HCT116 (cell line): Measurements from ENCODE around the gene GARIN5B.

Experiments used
- EZH2 ChIP-seq: fragments of 200-600 bp; sonication (generic); IDR thresholded peaks from 2 replicates; pipeline ENCODE4 v1.6.1; 2017; ENCODE audit warnings: antibody characterized with exemption, mixed run types
- EZH2phosphoT487 ChIP-seq: fragments of 200-600 bp; IDR thresholded peaks from 2 replicates; pipeline ENCODE4 v1.6.1; 2018; ENCODE audit warnings: antibody characterized with exemption, borderline replicate concordance
- JUND ChIP-seq: IDR thresholded peaks from 2 replicates; pipeline ENCODE4 v1.6.1; 2012
- POLR2A ChIP-seq: IDR thresholded peaks from 2 replicates; pipeline ENCODE4 v1.7.0; 2011; ENCODE audit warnings: borderline replicate concordance; ENCODE audit not compliant: insufficient read depth, insufficient read length; ENCODE audit errors: extremely low read depth
- POLR2AphosphoS5 ChIP-seq: IDR thresholded peaks from 2 replicates; pipeline ENCODE4 v1.6.1; 2011; ENCODE audit warnings: mild to moderate bottlenecking, low read depth, low read length, moderate library complexity
- RAD21 ChIP-seq: IDR thresholded peaks from 2 replicates; pipeline ENCODE4 v1.6.1; 2012; ENCODE audit warnings: low read depth, mild to moderate bottlenecking
- SP1 ChIP-seq: IDR thresholded peaks from 2 replicates; pipeline ENCODE4 v1.6.1; 2012; ENCODE audit warnings: low read depth
- TCF7L2 ChIP-seq: IDR thresholded peaks from 2 replicates; pipeline ENCODE4 v1.7.0; 2011; ENCODE audit warnings: borderline replicate concordance, inconsistent platforms; ENCODE audit not compliant: insufficient read depth, insufficient read length; ENCODE audit errors: extremely low read depth
- YY1 ChIP-seq: IDR thresholded peaks from 2 replicates; pipeline ENCODE4 v1.6.1; 2011; ENCODE audit warnings: low read length, low read depth, moderate library complexity, mild to moderate bottlenecking; ENCODE audit not compliant: insufficient replicate concordance; ENCODE audit errors: extremely low read depth
- TF ChIP-seq, protein P1 (sequence below), 3 experiments: fragments of 200-600 bp in 1 of 3; sonication (generic) in 1 of 3; IDR thresholded peaks in 2 of 3; conservative IDR thresholded peaks in 1 of 3; 2 replicates each; pipeline ENCODE4 v1.5.1; 2012 to 2017; ENCODE audit warnings: low read depth in 2 of 3, low read length in 2 of 3, antibody characterized with exemption in 1 of 3, borderline replicate concordance in 1 of 3, control low read depth in 1 of 3, mild to moderate bottlenecking in 1 of 3, mixed read lengths in 1 of 3, mixed run types in 1 of 3, moderate library complexity in 1 of 3; ENCODE audit not compliant: insufficient read depth in 1 of 3
- TF ChIP-seq, protein P2 (sequence below): IDR thresholded peaks from 2 replicates; pipeline ENCODE4 v1.6.1; 2012; ENCODE audit warnings: low read depth
- TF ChIP-seq, protein P3 (sequence below): IDR thresholded peaks from 2 replicates; pipeline ENCODE4 v1.6.1; 2012

- TF ChIP-seq POLR2A = no peak
- TF ChIP-seq, protein P1, sequence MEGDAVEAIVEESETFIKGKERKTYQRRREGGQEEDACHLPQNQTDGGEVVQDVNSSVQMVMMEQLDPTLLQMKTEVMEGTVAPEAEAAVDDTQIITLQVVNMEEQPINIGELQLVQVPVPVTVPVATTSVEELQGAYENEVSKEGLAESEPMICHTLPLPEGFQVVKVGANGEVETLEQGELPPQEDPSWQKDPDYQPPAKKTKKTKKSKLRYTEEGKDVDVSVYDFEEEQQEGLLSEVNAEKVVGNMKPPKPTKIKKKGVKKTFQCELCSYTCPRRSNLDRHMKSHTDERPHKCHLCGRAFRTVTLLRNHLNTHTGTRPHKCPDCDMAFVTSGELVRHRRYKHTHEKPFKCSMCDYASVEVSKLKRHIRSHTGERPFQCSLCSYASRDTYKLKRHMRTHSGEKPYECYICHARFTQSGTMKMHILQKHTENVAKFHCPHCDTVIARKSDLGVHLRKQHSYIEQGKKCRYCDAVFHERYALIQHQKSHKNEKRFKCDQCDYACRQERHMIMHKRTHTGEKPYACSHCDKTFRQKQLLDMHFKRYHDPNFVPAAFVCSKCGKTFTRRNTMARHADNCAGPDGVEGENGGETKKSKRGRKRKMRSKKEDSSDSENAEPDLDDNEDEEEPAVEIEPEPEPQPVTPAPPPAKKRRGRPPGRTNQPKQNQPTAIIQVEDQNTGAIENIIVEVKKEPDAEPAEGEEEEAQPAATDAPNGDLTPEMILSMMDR (IDR thresholded peaks at IDR 0.05 in 2 of 3, conservative IDR thresholded peaks at IDR 0.05 in 1 of 3; ENCODE audit: borderline replicate concordance in 1 of 3, insufficient read depth in 1 of 3, low read depth in 2 of 3, low read length in 2 of 3) = no peak
- TF ChIP-seq RAD21 = no peak
- no peak for TF ChIP-seq YY1
- TF ChIP-seq, protein P2, sequence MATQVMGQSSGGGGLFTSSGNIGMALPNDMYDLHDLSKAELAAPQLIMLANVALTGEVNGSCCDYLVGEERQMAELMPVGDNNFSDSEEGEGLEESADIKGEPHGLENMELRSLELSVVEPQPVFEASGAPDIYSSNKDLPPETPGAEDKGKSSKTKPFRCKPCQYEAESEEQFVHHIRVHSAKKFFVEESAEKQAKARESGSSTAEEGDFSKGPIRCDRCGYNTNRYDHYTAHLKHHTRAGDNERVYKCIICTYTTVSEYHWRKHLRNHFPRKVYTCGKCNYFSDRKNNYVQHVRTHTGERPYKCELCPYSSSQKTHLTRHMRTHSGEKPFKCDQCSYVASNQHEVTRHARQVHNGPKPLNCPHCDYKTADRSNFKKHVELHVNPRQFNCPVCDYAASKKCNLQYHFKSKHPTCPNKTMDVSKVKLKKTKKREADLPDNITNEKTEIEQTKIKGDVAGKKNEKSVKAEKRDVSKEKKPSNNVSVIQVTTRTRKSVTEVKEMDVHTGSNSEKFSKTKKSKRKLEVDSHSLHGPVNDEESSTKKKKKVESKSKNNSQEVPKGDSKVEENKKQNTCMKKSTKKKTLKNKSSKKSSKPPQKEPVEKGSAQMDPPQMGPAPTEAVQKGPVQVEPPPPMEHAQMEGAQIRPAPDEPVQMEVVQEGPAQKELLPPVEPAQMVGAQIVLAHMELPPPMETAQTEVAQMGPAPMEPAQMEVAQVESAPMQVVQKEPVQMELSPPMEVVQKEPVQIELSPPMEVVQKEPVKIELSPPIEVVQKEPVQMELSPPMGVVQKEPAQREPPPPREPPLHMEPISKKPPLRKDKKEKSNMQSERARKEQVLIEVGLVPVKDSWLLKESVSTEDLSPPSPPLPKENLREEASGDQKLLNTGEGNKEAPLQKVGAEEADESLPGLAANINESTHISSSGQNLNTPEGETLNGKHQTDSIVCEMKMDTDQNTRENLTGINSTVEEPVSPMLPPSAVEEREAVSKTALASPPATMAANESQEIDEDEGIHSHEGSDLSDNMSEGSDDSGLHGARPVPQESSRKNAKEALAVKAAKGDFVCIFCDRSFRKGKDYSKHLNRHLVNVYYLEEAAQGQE = no peak
- TF ChIP-seq POLR2AphosphoS5 = no peak
- TF ChIP-seq EZH2phosphoT487 = no peak
- TF ChIP-seq, protein P3, sequence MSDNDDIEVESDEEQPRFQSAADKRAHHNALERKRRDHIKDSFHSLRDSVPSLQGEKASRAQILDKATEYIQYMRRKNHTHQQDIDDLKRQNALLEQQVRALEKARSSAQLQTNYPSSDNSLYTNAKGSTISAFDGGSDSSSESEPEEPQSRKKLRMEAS = no peak
- no peak for TF ChIP-seq JUND
- TF ChIP-seq SP1 = no peak
- no peak for TF ChIP-seq EZH2
- TF ChIP-seq TCF7L2 = no peak
Observed at GRCh38 chr19:55365964-55366363, 2.9 kb upstream of the GARIN5B start.
